A673 (cell line): ENCODE results near the gene BCR.
"Not testable (repeated sequence)": the region's sequence is repeated elsewhere in the genome, so short reads cannot be mapped to it uniquely, and the experiment has no call there.

ENCODE experiments used
- CTCF ChIP-seq: fragments of 300-800, 200-600 bp; sonication (generic); conservative IDR thresholded peaks from 2 replicates; pipeline ENCODE4 v1.5.1; 2017; ENCODE audit warnings: low read depth, mild to moderate bottlenecking, antibody characterized with exemption, low read length, moderate library complexity, mixed read lengths
- EZH2 ChIP-seq: fragments of 200-600 bp; sonication (generic); IDR thresholded peaks from 2 replicates; pipeline ENCODE4 v1.6.1; 2017; ENCODE audit warnings: borderline replicate concordance, low read depth, mild to moderate bottlenecking, mixed read lengths, antibody characterized with exemption, low read length; ENCODE audit not compliant: poor library complexity, severe bottlenecking

DNA sequence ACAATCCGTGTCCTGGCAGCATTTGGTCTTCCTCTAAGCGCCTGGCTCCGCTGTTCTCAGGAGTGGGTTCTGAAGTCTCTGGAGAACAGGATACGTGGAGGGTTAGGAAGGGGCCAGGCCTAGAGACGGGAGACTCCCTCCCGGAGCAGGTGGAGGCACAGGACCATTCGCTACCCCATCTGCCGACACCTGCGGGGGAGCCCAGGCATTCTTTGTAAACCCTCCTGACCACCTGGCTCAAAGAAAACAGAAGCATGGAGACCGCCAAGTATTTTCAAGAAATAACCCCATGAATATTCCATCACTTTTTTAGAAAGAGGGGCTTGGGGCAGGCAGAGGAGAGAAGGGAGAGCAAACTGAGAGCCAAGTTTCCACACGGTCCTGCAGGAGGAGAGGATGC lies 136.3 kb downstream of the BCR start:
- not testable (repeated sequence) for TF ChIP-seq CTCF, EZH2
